Measurements from ENCODE around the gene PPP2R1B.
"Not testable (repeated sequence)": the region's sequence is repeated elsewhere in the genome, so short reads cannot be mapped to it uniquely, and the experiment has no call there.

Gene PPP2R1B

DNA sequence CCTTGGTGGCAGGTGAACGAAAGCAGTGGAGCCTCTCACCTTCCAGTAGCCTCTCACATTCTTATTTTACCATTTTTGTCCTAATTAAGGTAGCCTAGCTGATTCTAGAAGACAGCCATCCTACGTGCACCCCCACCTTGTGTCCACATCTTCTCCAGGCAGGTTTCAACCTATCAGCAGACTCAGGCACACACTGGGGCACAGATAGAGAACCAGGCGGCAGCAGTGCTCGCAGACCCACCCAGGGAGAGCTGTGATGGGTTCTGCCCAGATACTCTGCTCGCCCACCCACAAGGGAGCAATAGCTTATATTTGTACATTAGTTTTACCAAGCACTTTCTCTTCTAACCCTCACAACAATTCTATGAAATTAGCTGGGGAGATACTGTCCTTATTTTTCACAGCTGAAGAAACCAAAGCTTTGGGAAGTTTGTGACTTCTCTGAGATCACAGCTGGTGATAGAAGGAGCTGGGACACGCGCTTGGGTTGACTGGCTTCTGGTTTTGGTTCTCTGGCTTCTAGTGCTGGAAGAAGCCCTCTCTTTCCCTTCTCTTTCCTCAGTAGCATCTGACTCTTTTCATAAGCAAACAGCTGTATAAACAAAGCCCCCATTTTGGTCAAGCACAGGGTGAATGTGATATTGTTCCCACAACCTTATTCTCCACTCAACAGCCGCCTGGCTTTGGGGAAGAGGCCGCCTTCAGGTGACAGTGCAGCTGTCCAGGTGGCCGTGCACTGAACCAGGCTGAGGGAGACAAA is 36.9 kb downstream of the PPP2R1B start:
- in situ Hi-C loops (cut with MboI; ENCODE audit: low sequenced_read_pairs) = no loop called here

DNA sequence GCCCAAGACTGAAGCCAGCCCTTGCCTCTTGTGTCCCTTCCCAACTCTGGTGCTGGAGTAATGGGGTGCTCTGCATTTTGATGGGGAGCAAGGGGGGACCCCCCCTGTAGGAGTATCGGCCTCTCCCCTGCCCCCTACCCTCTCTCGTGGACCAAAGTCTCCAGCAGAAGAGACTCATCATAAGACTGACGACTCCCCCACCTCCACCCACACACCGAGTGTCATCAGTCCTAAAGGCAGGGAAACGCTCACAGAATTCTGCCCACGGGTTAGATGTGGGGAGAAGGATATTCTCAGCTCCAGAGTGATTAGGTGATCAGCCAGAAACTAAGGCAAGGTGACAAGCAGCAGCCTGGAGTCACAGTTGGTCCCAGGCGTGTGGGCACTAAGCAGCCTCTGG is 38.8 kb downstream of the PPP2R1B start:
- in situ Hi-C loops (cut with MboI; ENCODE audit: low sequenced_read_pairs) = no loop called here

DNA sequence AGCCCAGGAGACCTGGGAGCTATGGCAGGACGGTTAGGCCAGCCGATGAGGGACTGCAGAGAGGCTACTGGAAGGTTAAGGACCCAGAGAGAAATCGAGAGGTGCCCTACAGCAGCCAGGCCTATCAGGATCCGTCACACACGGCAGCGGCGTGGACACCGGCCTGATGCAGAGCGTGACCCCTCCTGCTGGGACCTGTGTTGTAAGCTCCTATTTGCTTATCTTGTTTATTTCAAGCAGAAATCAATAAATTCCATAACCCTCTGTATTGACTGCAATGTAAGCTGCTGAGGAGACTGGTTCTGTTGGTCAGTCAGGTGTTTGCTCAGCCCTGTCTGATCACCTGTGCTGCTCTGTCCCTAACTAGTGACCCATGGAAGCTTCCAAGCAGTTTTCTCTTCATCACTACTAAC is 39.9 kb downstream of the PPP2R1B start:
- in situ Hi-C loops (cut with MboI; ENCODE audit: low sequenced_read_pairs) = no loop called here

DNA sequence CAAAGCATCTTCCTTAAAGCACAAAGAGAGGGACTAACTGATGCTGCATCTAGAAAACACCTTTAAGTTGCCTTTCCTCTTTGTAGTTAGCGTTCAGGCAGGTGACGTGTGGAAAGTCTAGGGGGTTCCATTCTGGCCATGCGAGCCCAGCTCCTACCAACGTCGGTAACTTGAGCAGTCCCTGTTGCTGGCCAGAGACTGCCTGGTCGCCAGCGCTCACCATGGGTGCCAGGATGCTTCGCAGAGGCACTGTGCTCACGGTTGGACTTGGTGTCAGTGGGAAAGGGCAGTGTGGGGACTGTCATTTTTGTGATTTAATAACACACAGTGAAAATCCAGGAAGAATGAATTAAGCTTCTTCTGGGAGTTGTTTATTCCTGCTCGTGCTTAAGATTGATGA is 40.6 kb downstream of the PPP2R1B start:
- in situ Hi-C loops (cut with MboI; ENCODE audit: low sequenced_read_pairs) = no loop called here

DNA sequence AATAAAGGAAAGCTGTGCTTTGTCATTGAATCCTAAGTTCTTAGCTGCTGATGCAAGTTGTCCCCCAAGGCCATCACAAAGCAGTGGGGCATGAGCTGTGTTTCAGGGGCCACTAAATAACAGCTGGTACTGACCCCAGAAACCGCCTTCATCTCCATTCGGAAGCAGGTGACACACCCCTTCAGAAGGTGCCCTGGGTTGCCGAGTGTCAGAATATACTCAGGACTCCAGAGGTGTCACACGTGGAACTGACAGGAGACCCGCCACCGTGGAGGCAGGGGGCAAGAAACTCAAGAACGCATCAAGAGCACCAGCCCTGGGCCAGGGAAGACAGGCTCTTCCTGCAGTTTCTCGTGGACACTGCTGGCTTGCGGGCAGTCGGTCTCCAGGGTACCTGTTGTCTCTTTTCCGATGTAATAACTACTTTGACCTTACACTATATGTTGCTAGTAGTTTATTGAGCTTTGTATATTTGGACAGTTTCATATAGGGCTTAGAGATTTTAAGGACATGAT is 41.5 kb downstream of the PPP2R1B start:
- in situ Hi-C loops (cut with MboI; ENCODE audit: low sequenced_read_pairs) = no loop called here

DNA sequence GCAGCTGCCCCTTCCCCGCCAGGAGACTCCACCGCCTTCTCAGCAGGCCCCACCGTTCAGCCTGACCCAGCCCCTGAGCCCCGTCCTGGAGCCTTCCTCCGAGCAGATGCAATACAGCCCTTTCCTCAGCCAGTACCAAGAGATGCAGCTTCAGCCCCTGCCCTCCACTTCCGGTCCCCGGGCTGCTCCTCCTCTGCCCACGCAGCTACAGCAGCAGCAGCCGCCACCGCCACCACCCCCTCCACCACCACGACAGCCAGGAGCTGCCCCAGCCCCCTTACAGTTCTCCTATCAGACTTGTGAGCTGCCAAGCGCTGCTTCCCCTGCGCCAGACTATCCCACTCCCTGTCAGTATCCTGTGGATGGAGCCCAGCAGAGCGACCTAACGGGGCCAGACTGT is 42.6 kb downstream of the PPP2R1B start:
- in situ Hi-C loops (cut with MboI; ENCODE audit: low sequenced_read_pairs) = no loop called here

DNA sequence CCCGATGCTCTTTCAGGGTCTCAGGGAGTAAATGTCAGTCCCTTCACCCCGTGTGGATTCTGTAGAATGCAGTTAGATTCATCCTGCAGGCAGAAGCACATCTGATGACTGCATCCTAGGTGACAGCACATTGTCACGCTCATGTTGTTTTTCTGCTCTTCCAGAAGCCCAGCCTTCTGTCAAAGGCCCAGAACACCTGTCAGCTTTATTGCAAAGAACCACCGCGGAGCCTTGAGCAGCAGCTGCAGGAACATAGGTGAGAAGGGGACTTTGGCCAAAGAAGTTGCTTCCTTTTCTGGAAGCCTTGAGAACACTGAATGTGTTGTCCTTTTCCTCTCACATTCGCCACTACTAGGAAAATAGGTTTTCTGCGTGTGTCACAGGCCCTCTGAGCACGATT is 43.7 kb downstream of the PPP2R1B start:
- in situ Hi-C loops (cut with MboI; ENCODE audit: low sequenced_read_pairs) = no loop called here

DNA sequence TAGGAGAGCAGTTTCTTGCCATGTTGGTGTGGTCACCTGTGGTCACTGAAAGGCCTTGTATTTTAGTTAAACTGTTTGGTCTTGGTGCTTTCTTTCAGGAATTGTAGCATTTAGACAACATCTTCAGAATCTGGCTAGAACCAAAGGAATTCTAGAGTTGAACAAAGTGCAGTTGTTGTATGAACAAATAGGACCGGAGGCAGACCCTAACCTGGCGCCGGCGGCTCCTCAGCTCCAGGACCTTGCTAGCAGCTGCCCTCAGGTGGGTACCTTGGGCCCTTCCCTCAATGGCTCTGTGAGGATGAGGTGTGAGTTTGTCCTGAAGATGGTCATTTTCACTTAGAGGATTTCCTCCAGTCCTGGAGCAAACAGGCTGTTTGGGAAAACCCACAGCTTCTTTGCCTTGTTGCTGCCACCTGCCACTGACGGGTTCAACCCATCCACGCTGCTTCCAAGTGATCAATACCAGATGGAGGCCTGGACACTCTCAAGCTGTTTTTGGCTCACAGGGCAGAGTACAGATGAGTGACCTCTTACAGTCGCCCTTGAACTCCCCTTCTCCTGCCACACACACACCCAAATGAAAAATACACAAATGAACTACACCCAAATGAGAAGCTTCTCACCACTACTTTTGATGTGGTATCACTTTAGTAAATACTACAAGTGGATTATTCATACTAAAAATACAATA is 45.2 kb downstream of the PPP2R1B start:
- in situ Hi-C loops (cut with MboI; ENCODE audit: low sequenced_read_pairs) = no loop called here

DNA sequence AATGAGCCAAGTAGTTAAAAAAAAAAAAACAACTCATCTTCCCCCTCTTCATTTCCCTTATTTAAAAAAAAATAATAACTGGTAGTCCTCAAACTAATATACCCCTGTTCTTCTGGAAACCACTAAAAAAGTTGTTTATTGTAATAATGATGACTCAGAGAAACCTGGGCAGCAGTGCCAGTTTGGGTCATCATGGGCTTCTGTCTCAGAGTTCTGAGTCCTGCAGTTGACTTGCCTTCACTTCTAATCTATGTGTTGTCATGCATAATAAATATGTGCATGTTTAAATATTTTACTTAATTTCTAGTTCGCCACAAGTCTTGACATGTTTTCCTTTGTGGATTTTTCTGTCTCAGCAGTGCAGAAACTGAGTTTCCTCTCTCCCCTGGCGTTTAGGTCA is 46.8 kb downstream of the PPP2R1B start:
- in situ Hi-C loops (cut with MboI; ENCODE audit: low sequenced_read_pairs) = no loop called here

DNA sequence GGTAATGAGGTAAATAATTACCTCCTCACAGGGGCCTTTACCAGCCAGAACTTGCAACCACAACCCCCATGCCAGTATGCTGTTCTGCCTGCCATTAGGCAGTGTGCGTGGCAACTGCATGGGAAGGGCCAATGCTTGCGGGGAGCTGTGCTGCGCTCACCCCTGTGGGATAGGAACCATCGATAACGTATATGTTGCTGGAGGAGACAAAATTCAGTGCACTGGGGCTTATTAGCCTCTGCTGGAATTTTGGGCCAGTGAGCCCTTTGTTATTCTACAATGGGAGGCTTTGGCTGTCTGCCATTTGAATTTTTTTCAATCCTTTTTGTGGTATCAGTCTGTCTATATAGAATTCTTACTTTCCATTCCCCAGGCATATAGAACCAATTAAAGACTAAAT is 47.3 kb downstream of the PPP2R1B start:
- in situ Hi-C loops (cut with MboI; ENCODE audit: low sequenced_read_pairs) = no loop called here

DNA sequence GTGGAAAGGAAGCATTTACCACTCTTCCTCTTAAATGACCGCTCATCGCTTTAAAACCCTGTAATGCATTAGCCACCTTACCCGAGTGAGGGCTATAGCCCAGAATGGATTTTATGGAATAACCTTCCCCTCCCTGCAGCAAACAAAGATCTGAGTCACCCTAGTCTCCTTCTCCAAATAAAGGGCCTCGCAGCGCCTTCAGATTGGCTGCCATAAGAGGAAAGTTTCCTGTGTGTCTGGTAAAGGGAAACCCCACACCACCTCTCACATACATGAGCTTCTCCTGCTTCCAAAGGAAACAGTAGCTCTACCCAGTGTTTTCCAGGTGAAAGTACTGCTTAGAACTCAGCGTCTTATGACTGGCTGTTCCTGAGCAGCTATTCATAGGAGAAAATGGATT is 47.8 kb downstream of the PPP2R1B start:
- in situ Hi-C loops (cut with MboI; ENCODE audit: low sequenced_read_pairs) = no loop called here

DNA sequence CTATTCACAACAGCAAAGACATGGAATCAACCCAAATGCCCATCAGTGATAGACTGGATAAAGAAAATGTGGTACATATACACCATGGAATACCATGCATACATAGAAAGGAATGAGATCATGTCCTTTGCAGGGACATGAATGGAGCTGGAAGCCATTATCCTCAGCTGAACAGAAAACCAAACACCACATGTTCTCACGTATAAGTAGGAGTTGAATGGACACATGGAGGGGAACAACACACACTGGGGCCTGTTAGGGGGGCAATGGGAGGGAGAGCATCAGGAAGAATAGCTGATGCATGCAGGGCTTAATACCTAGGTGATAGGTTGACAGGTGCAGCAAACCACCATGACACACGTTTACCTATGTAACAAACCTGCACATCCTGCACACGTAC is 48.5 kb downstream of the PPP2R1B start:
- in situ Hi-C loops (cut with MboI; ENCODE audit: low sequenced_read_pairs) = not testable (repeated sequence)

DNA sequence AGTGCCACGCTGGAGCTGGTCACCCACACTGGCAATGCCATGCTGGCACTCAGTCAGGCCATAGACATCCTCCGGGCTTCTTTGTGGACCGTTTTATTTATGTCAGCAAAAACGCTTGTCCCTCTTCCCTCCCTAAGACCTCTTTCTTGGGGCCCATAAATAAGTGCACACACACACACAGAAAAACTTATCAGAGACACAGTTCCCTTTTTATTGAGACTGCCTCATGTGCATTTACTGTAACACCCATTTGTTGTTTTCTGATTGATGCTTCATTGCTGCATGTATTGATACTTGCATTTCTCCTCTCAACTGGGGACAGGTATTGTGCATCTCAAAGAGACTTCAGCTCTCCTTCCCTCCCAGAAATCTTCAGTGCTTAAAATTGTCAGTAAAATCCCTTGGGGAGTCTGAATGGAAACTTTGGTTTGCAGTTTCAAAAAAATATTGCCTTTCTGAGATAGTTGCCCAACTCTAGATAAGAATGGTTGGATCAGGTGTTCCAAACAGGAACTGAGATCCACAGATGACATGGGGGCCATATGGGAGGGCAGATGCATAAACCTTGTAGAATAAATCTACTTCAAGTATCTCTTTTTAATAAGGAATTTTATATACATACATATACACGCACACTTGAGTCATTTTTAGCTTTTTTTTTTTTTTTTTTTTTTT is 50.9 kb downstream of the PPP2R1B start:
- in situ Hi-C loops (cut with MboI; ENCODE audit: low sequenced_read_pairs) = no loop called here

DNA sequence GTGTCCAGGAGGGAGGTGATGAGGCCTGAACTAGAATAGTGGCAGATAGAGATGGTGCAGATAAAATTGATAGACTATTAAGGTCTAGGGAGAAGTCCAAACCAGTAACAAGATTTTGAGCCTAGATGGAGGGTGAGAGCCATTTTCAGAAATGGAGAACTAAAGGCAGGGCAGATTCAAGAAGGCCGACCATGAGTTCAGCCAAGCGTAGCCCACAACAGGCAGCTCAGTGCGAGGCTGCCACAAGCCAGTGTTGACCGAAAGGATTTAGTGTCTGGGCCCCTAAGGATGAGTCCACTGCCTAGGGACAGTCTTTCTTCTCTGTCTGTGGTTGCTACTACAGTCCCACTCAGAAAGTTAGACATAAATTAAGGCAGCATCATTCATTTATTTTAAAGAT is 51.7 kb downstream of the PPP2R1B start:
- in situ Hi-C loops (cut with MboI; ENCODE audit: low sequenced_read_pairs) = no loop called here

DNA sequence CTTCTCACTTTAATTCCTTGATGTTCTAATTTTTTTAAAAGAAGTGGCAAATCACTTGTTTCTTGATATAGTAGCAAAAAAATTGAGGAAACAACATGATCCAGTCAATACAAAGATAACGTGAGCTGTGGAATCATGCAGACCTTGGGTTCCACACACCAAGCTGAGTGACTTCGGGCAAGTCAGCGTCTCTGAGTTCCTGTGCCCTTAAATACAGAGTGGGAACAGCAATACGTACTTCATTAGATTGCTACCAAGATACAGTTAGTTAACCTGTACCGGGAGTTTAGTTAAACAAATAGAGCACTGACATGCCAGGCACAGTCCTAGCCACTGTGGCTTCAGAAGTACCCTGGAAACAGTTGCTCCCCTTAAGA is 58.5 kb downstream of the PPP2R1B start:
- in situ Hi-C loops (cut with MboI; ENCODE audit: low sequenced_read_pairs) = no loop called here

DNA sequence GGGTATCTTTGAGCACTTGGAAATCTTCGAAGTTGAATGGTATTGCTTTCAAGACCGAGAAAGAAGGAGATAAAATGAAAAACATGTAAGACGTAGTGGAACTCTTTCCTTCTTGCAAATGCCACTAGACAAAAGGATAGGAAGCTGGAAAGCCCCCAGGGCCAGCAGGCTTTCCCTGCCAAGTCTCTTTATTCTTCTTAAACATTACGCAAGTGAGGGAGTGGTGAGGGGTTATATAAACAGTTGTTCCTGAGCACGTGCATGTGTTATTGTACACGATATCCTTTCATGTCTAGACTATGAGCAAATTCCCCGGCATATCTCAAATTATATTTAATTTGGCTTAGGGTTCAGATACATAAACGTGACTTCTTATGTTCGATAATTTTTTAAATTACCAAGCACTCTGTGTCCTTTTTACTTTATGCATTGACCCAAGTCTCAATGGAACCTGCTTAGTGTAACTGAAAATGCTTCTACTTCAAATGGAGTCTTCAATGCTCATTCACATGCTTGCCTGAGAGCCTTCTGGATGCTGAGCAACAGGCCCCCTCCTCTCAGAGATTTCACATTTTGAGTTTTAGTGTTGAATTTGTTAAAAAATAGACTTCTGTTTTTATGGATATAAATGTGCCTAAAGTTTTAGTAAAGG is 59.0 kb downstream of the PPP2R1B start:
- in situ Hi-C loops (cut with MboI; ENCODE audit: low sequenced_read_pairs) = no loop called here

DNA sequence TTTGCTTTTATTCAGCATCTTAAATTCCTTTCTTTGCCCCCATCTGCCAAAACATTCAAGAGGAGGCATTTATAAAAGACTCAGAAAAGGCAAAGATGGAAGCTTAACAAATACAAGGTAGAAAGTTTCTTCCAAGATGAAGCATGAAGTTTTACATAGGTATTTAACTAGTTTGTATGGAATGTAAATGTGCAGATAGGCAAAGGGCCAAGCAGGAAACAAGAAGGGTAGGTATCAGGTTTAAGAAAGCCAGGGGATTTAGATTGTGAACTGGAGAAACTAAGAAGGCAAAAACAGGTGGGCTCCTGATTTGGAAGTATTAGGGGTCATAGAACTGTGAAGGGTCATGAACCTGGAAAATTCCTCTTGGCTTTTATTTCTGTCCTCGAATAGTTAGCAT is 62.6 kb downstream of the PPP2R1B start:
- in situ Hi-C loops (cut with MboI; ENCODE audit: low sequenced_read_pairs) = no loop called here

DNA sequence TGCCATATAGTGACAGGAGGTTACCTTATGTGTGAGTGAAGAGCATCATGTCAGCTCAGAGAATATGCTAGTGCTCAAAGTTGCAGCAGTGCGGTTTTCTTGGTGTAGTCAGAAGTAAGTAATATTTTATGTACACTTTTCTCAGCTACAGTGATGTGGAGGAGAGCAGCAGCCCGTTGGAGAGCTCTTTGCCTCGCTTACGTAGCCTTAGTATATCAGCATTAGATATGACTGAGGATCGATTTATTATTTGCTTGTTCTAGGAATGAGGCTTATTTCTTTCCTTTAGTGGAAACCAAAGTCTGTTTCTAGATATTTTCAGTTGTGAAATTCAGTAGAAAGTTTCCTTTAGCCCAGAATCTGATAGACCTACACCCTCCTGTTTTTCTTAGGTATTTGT is 63.6 kb downstream of the PPP2R1B start:
- in situ Hi-C loops (cut with MboI; ENCODE audit: low sequenced_read_pairs) = no loop called here

DNA sequence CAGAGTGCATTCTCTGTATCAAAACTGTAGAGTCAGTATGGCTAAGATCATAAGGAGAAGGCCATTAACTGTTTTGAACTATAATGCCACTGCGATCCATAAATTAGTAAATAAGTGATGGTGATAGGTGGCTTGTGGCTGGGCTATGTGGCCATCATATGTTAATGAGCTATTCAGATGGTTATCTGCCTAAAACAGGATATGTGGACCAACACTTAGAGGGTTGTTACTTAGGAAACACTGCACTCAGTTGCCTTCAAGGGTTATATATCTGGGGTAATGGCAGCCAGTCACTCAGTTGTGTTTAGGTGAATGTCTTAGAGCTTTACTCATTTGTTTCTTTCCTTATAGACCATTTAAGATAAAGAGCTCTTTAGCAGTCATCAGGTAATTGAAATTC is 66.0 kb downstream of the PPP2R1B start:
- in situ Hi-C loops (cut with MboI; ENCODE audit: low sequenced_read_pairs) = no loop called here

DNA sequence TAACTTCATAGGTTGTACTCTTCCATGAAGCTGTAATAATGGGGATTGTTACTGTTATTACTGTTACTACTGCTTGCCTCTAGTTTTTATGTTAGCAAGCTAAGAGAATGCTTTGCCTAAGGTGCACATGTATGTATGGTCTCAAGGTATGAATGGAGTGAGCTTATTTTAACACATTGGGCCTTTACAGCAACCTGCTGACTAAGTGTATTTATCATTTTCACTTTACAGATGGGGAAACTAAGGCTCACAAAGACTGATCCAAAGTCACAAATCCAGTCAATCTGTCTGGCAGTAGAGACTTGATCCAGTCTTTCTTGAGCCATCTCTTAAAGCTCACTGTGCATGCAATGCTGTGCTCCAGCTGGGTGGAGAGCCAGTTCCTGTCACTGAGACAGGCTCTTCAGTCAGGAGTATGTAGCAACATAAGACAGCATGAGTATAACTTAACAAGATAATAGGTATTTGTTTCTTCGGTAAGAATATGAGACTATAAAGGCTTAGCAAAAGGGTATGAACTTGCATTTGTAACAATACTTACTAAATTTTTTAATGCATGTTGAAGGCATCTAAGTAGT is 66.5 kb downstream of the PPP2R1B start:
- in situ Hi-C loops (cut with MboI; ENCODE audit: low sequenced_read_pairs) = no loop called here

Measured in hTERT RPE-1 (cell line).